ENCODE measurements around the gene RSF1.

Gene RSF1

GRCh38 chr11:77665240-77665965 is 155.1 kb downstream of the RSF1 start:
- Histone ChIP-seq H3K4me1 (ENCODE audit: control insufficient read depth, low read depth, low read length) (no peaks in the 10 kb centered on the region), H3K27ac (ENCODE audit: low read length) (no peak overlapping the region), H3K9me3 (ENCODE audit: control insufficient read depth, low read depth, low read length) (no peaks in the 10 kb centered on the region), H3K36me3 (ENCODE audit: control insufficient read depth, low read depth, low read length) (peaks cover 51% of the 10 kb centered on the region), H3K27me3 (ENCODE audit: control insufficient read depth, insufficient read depth, low read length) (no peaks in the 10 kb centered on the region), H3K9ac (ENCODE audit: low read length) (no peak overlapping the region), H3K4me3 (ENCODE audit: low read length) (no peak overlapping the region)

GRCh38 chr11:77661670-77662069 is 158.9 kb downstream of the RSF1 start:
- no peaks in the 10 kb centered on the region for H3K9me3 ChIP-seq (ENCODE audit: control insufficient read depth, low read depth, low read length)

GRCh38 chr11:77660947-77661346 is 159.6 kb downstream of the RSF1 start:
- Histone ChIP-seq H3K36me3 (ENCODE audit: control insufficient read depth, low read depth, low read length) (peaks cover 11% of the 10 kb centered on the region), H3K9ac (ENCODE audit: low read length) (no peak overlapping the region), H3K4me3 (ENCODE audit: low read length) (no peak overlapping the region), H3K27me3 (ENCODE audit: control insufficient read depth, insufficient read depth, low read length) (no peaks in the 10 kb centered on the region), H3K27ac (ENCODE audit: low read length) (no peak overlapping the region), H3K9me3 (ENCODE audit: control insufficient read depth, low read depth, low read length) (no peaks in the 10 kb centered on the region), H3K4me1 (ENCODE audit: control insufficient read depth, low read depth, low read length) (no peaks in the 10 kb centered on the region)

More at GRCh38 chr11:77661670-77662069, 158.9 kb downstream of the RSF1 start:
- Histone ChIP-seq H3K9ac (ENCODE audit: low read length) (no peak overlapping the region), H3K27ac (ENCODE audit: low read length) (no peak overlapping the region), H3K4me1 (ENCODE audit: control insufficient read depth, low read depth, low read length) (no peaks in the 10 kb centered on the region), H3K36me3 (ENCODE audit: control insufficient read depth, low read depth, low read length) (peaks cover 18% of the 10 kb centered on the region), H3K4me3 (ENCODE audit: low read length) (no peak overlapping the region), H3K27me3 (ENCODE audit: control insufficient read depth, insufficient read depth, low read length) (no peaks in the 10 kb centered on the region)

GRCh38 chr11:77658213-77659013 is 162.1 kb downstream of the RSF1 start:
- H3K27ac ChIP-seq (ENCODE audit: low read length) = no peak overlapping the region
- no peaks in the 10 kb centered on the region for H3K9me3 ChIP-seq (ENCODE audit: control insufficient read depth, low read depth, low read length)
- no peaks in the 10 kb centered on the region for H3K36me3 ChIP-seq (ENCODE audit: control insufficient read depth, low read depth, low read length)
- no peak overlapping the region for H3K4me3 ChIP-seq (ENCODE audit: low read length)
- no peak overlapping the region for H3K9ac ChIP-seq (ENCODE audit: low read length)
- H3K27me3 ChIP-seq (ENCODE audit: control insufficient read depth, insufficient read depth, low read length) = no peaks in the 10 kb centered on the region
- no peaks in the 10 kb centered on the region for H3K4me1 ChIP-seq (ENCODE audit: control insufficient read depth, low read depth, low read length)

GRCh38 chr11:77656362-77656761 is 164.2 kb downstream of the RSF1 start:
- no peaks in the 10 kb centered on the region for H3K4me1 ChIP-seq (ENCODE audit: control insufficient read depth, low read depth, low read length)
- no peak overlapping the region for H3K27ac ChIP-seq (ENCODE audit: low read length)
- no peaks in the 10 kb centered on the region for H3K27me3 ChIP-seq (ENCODE audit: control insufficient read depth, insufficient read depth, low read length)
- H3K4me3 ChIP-seq (ENCODE audit: low read length) = no peak overlapping the region
- no peaks in the 10 kb centered on the region for H3K36me3 ChIP-seq (ENCODE audit: control insufficient read depth, low read depth, low read length)
- H3K9ac ChIP-seq (ENCODE audit: low read length) = no peak overlapping the region
- no peaks in the 10 kb centered on the region for H3K9me3 ChIP-seq (ENCODE audit: control insufficient read depth, low read depth, low read length)

GRCh38 chr11:77654770-77655434 is 165.6 kb downstream of the RSF1 start:
- Histone ChIP-seq H3K27me3 (ENCODE audit: control insufficient read depth, insufficient read depth, low read length) (no peaks in the 10 kb centered on the region), H3K36me3 (ENCODE audit: control insufficient read depth, low read depth, low read length) (no peaks in the 10 kb centered on the region), H3K4me1 (ENCODE audit: control insufficient read depth, low read depth, low read length) (no peaks in the 10 kb centered on the region), H3K4me3 (ENCODE audit: low read length) (no peak overlapping the region), H3K9ac (ENCODE audit: low read length) (no peak overlapping the region), H3K9me3 (ENCODE audit: control insufficient read depth, low read depth, low read length) (no peaks in the 10 kb centered on the region), H3K27ac (ENCODE audit: low read length) (no peak overlapping the region)

- Histone ChIP-seq H3K4me1 (ENCODE audit: control insufficient read depth, low read depth, low read length) (no peaks in the 10 kb centered on the region), H3K9me3 (ENCODE audit: control insufficient read depth, low read depth, low read length) (no peaks in the 10 kb centered on the region), H3K36me3 (ENCODE audit: control insufficient read depth, low read depth, low read length) (no peaks in the 10 kb centered on the region), H3K27ac (ENCODE audit: low read length) (no peak overlapping the region), H3K9ac (ENCODE audit: low read length) (no peak overlapping the region), H3K4me3 (ENCODE audit: low read length) (no peak overlapping the region), H3K27me3 (ENCODE audit: control insufficient read depth, insufficient read depth, low read length) (no peaks in the 10 kb centered on the region)
Measured at GRCh38 chr11:77650123-77650522, 170.4 kb downstream of the RSF1 start.

- Histone ChIP-seq H3K4me3 (ENCODE audit: low read length) (no peak overlapping the region), H3K4me1 (ENCODE audit: control insufficient read depth, low read depth, low read length) (no peaks in the 10 kb centered on the region), H3K9me3 (ENCODE audit: control insufficient read depth, low read depth, low read length) (no peaks in the 10 kb centered on the region), H3K9ac (ENCODE audit: low read length) (no peak overlapping the region), H3K36me3 (ENCODE audit: control insufficient read depth, low read depth, low read length) (no peaks in the 10 kb centered on the region), H3K27me3 (ENCODE audit: control insufficient read depth, insufficient read depth, low read length) (no peaks in the 10 kb centered on the region), H3K27ac (ENCODE audit: low read length) (no peak overlapping the region)
Measured at GRCh38 chr11:77647654-77648305, 172.7 kb downstream of the RSF1 start.

- H3K36me3 ChIP-seq (ENCODE audit: control insufficient read depth, low read depth, low read length) = no peaks in the 10 kb centered on the region
- no peak overlapping the region for H3K4me3 ChIP-seq (ENCODE audit: low read length)
- no peak overlapping the region for H3K27ac ChIP-seq (ENCODE audit: low read length)
- no peaks in the 10 kb centered on the region for H3K4me1 ChIP-seq (ENCODE audit: control insufficient read depth, low read depth, low read length)
- no peaks in the 10 kb centered on the region for H3K9me3 ChIP-seq (ENCODE audit: control insufficient read depth, low read depth, low read length)
- H3K9ac ChIP-seq (ENCODE audit: low read length) = no peak overlapping the region
- H3K27me3 ChIP-seq (ENCODE audit: control insufficient read depth, insufficient read depth, low read length) = no peaks in the 10 kb centered on the region
Measured at GRCh38 chr11:77644887-77645286, 175.6 kb downstream of the RSF1 start.

- Histone ChIP-seq H3K4me3 (ENCODE audit: low read length) (no peak overlapping the region), H3K27me3 (ENCODE audit: control insufficient read depth, insufficient read depth, low read length) (no peaks in the 10 kb centered on the region), H3K27ac (ENCODE audit: low read length) (no peak overlapping the region), H3K36me3 (ENCODE audit: control insufficient read depth, low read depth, low read length) (no peaks in the 10 kb centered on the region), H3K9ac (ENCODE audit: low read length) (no peak overlapping the region), H3K4me1 (ENCODE audit: control insufficient read depth, low read depth, low read length) (peaks cover 3% of the 10 kb centered on the region), H3K9me3 (ENCODE audit: control insufficient read depth, low read depth, low read length) (no peaks in the 10 kb centered on the region)
Measured at GRCh38 chr11:77642228-77642627, 178.3 kb downstream of the RSF1 start.

All from iPS-18a (cell line).